ENCODE measurements around the gene PDE8A.

DNA sequence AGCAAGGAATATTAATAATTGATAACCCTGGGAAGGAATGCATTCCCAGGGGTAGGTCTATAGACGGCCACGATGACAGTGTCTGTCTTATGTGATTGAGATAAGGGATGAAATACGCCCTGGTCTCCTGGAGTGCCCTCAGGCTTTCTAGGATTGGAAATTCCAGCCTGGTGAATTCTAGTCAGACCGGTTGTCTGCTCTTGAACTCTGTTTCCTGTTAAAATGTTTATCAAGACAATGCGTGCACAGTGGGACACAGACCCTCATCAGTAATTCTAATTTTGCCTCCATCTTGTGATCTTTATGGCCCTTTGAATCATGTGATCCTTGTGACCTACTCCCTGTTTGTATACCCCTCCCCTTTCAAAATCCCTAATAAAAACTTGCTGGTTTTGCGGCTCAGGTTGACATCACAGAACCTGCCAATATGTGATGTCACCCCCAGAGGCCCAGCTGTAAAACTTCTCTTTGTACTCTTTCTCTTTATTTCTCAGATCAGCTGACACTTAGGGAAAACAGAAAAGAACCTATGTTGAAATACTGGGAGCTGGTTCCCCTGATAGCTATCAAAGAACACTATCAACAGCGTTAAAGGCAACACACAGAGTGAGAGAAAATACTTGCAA, 183.3 kb downstream of the PDE8A start:
- TF ChIP-seq CTCF (conservative IDR thresholded peaks at IDR 0.05; ENCODE audit: low read depth, low read length) (no peak), EZH2 (IDR thresholded peaks at IDR 0.05; ENCODE audit: low read length, unreplicated experiment) (no peak)

Measured in PC-3 (cell line).